Measurements from ENCODE around the gene CDKN1C.

CDKN1C gene

GRCh38 chr11:2862395-2863275 is 22.9 kb downstream of the CDKN1C start:
- Histone ChIP-seq H3K27me3 (ENCODE audit: insufficient read depth, poor library complexity, severe bottlenecking) (peaks cover 13% of the 10 kb centered on the region), H3K36me3 (ENCODE audit: low read depth) (no peaks in the 10 kb centered on the region), H3K27ac (ENCODE audit: poor library complexity, severe bottlenecking) (no peak overlapping the region), H3K4me3 (ENCODE audit: severe bottlenecking) (no peak overlapping the region), H3K4me1 (ENCODE audit: insufficient read depth, poor library complexity, severe bottlenecking) (no peaks in the 10 kb centered on the region), H3K9me3 (ENCODE audit: severe bottlenecking) (no peaks in the 10 kb centered on the region)
- TF ChIP-seq CTCF (IDR thresholded peaks at IDR 0.05; ENCODE audit: poor library complexity, severe bottlenecking) = no peak
- DNase-seq (ENCODE audit: low spot score) (no peak), ATAC-seq (ENCODE audit: low read depth) (no peak)

GRCh38 chr11:2860636-2861035 is 24.9 kb downstream of the CDKN1C start:
- DNase-seq (ENCODE audit: low spot score) (no peak), ATAC-seq (ENCODE audit: low read depth) (peak; percentile 40)
- H3K27ac ChIP-seq (ENCODE audit: poor library complexity, severe bottlenecking) = no peak overlapping the region
- no peaks in the 10 kb centered on the region for H3K9me3 ChIP-seq (ENCODE audit: severe bottlenecking)
- peaks cover 13% of the 10 kb centered on the region for H3K27me3 ChIP-seq (ENCODE audit: insufficient read depth, poor library complexity, severe bottlenecking)
- H3K4me1 ChIP-seq (ENCODE audit: insufficient read depth, poor library complexity, severe bottlenecking) = no peaks in the 10 kb centered on the region
- no peak for TF ChIP-seq CTCF (IDR thresholded peaks at IDR 0.05; ENCODE audit: poor library complexity, severe bottlenecking)
- H3K4me3 ChIP-seq (ENCODE audit: severe bottlenecking) = no peak overlapping the region
- H3K36me3 ChIP-seq (ENCODE audit: low read depth) = no peaks in the 10 kb centered on the region

- peaks cover 13% of the 10 kb centered on the region for H3K27me3 ChIP-seq (ENCODE audit: insufficient read depth, poor library complexity, severe bottlenecking)
- DNase-seq (ENCODE audit: low spot score) = no peak
- H3K9me3 ChIP-seq (ENCODE audit: severe bottlenecking) = no peaks in the 10 kb centered on the region
These were observed 25.9 kb downstream of the CDKN1C start for GRCh38 chr11:2859699-2860037.

GRCh38 chr11:2858995-2859698 is 26.4 kb downstream of the CDKN1C start:
- H3K27me3 ChIP-seq (ENCODE audit: insufficient read depth, poor library complexity, severe bottlenecking) = peaks cover 13% of the 10 kb centered on the region
- H3K27ac ChIP-seq (ENCODE audit: poor library complexity, severe bottlenecking) = no peak overlapping the region
- no peaks in the 10 kb centered on the region for H3K4me1 ChIP-seq (ENCODE audit: insufficient read depth, poor library complexity, severe bottlenecking)
- H3K4me3 ChIP-seq (ENCODE audit: severe bottlenecking) = no peak overlapping the region
- no peaks in the 10 kb centered on the region for H3K9me3 ChIP-seq (ENCODE audit: severe bottlenecking)
- DNase-seq (ENCODE audit: low spot score) (no peak), ATAC-seq (ENCODE audit: low read depth) (no peak)
- no peaks in the 10 kb centered on the region for H3K36me3 ChIP-seq (ENCODE audit: low read depth)
- TF ChIP-seq CTCF (IDR thresholded peaks at IDR 0.05; ENCODE audit: poor library complexity, severe bottlenecking) = no peak

More at GRCh38 chr11:2859699-2860037, 25.9 kb downstream of the CDKN1C start:
- Histone ChIP-seq H3K27ac (ENCODE audit: poor library complexity, severe bottlenecking) (no peak overlapping the region), H3K4me3 (ENCODE audit: severe bottlenecking) (no peak overlapping the region), H3K36me3 (ENCODE audit: low read depth) (no peaks in the 10 kb centered on the region), H3K4me1 (ENCODE audit: insufficient read depth, poor library complexity, severe bottlenecking) (no peaks in the 10 kb centered on the region)
- TF ChIP-seq CTCF (IDR thresholded peaks at IDR 0.05; ENCODE audit: poor library complexity, severe bottlenecking) = no peak
- no peak for ATAC-seq (ENCODE audit: low read depth)
